Gastroesophageal sphincter (tissue), 3 donors: ENCODE results near the gene FCHO1.

Experiments
- EP300 ChIP-seq: sonication (generic); formaldehyde crosslinking; IDR thresholded peaks from one replicate; pipeline ENCODE4 v1.6.1; 2017; ENCODE audit warnings: antibody characterized with exemption, mild to moderate bottlenecking
- POLR2A ChIP-seq, 2 donors: fragments of 450-650 bp; IDR thresholded peaks; one replicate each; pipeline ENCODE4 v1.6.1; 2017; ENCODE audit warnings: antibody characterized with exemption in 2 of 2, mild to moderate bottlenecking in 2 of 2, moderate library complexity in 1 of 2
- POLR2AphosphoS5 ChIP-seq: sonication (generic); formaldehyde crosslinking; IDR thresholded peaks from one replicate; pipeline ENCODE4 v1.6.1; 2017; ENCODE audit warnings: antibody characterized with exemption
- TF ChIP-seq, protein P1 (sequence below), 4 experiments: fragments of 200-600 bp in 2 of 4; fragments of 450-650 bp in 2 of 4; sonication (generic) in 1 of 4; IDR thresholded peaks; one replicate each; pipeline ENCODE4 v1.5.1; 2017 to 2019; ENCODE audit warnings: antibody characterized with exemption in 4 of 4, mild to moderate bottlenecking in 2 of 4, moderate library complexity in 2 of 4

DNA sequence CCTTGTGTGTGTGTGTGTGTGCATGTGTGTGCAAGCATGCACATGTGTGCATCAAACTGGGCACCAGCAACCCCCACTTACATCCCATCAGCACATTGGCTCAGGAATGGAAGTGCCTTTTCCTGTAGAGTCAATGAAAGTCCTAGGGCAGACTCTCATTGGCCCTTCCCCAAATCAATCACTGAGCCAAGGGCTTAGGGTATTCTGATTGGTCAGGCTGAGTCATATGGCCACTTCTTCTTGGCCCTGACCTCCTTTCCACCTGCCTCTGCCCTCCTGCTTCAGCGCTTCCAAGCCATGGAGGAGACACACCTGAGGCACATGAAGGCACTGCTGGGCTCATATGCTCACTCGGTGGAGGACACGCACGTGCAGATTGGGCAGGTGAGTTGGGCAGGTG, 20.9 kb downstream of the FCHO1 start:
- TF ChIP-seq, protein P1, sequence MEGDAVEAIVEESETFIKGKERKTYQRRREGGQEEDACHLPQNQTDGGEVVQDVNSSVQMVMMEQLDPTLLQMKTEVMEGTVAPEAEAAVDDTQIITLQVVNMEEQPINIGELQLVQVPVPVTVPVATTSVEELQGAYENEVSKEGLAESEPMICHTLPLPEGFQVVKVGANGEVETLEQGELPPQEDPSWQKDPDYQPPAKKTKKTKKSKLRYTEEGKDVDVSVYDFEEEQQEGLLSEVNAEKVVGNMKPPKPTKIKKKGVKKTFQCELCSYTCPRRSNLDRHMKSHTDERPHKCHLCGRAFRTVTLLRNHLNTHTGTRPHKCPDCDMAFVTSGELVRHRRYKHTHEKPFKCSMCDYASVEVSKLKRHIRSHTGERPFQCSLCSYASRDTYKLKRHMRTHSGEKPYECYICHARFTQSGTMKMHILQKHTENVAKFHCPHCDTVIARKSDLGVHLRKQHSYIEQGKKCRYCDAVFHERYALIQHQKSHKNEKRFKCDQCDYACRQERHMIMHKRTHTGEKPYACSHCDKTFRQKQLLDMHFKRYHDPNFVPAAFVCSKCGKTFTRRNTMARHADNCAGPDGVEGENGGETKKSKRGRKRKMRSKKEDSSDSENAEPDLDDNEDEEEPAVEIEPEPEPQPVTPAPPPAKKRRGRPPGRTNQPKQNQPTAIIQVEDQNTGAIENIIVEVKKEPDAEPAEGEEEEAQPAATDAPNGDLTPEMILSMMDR (IDR thresholded peaks at IDR 0.05): no peak
- TF ChIP-seq EP300 (no peak), POLR2A (IDR thresholded peaks at IDR 0.05) (no peak), POLR2AphosphoS5 (no peak)
